Caco-2 (cell line): Measurements from ENCODE around the gene POU5F2. TPM values are rescaled to one million over a fixed set of nuclear protein-coding genes. Genes with fewer than 3 reads are reported as not detected.

Experiments
- BruUV-seq: library from RNA; stranded (reverse); fragments of 400-500 nt; replicated peaks from 2 replicates; lab custom pipeline; 2021; lab: Mats Ljungman, UMichigan
- CTCF ChIA-PET: fragments of 300-600 bp; sonication (Branson Sonifier 250); formaldehyde crosslinking; loops from one replicate; lab custom pipeline; 2022; ENCODE audit warnings: antibody characterized with exemption; lab: Charles Lee
- POLR2A ChIA-PET: fragments of 300-600 bp; sonication (Branson Sonifier 250); formaldehyde crosslinking; loops from one replicate; lab custom pipeline; 2022; ENCODE audit warnings: antibody characterized with exemption; lab: Charles Lee
- DNase-seq, 2 experiments: peaks; one replicate each; pipeline versions ENCODE4 v3.0.0 to v3.0.0-alpha.2; 2020 to 2022
- H3K27me3 ChIP-seq: replicated peaks from 2 replicates; pipeline ENCODE4 v1.6.0; 2011; ENCODE audit warnings: low read length; ENCODE audit not compliant: control insufficient read depth, insufficient read depth
- H3K36me3 ChIP-seq: 2 replicates; pipeline ENCODE4 v1.5.1; 2011; ENCODE audit warnings: low read length; ENCODE audit not compliant: control insufficient read depth, insufficient read depth
- H3K4me1 ChIP-seq: fragments of 250-450 bp; sonication (Bioruptor Pico); 2 replicates; pipeline ENCODE4 v1.5.1; 2020; ENCODE audit warnings: mild to moderate bottlenecking
- H3K4me3 ChIP-seq: 2 replicates; pipeline ENCODE4 v1.5.1; 2011; ENCODE audit warnings: low read depth, mild to moderate bottlenecking, control low read depth, low read length
- H3K9me3 ChIP-seq: fragments of 250-450 bp; sonication (Bioruptor Pico); 2 replicates; pipeline ENCODE4 v1.5.1; 2020; ENCODE audit warnings: mild to moderate bottlenecking, moderate library complexity
- H3K27ac Mint-ChIP-seq: one replicate; pipeline ENCODE4 v1.8.0; 2022; ENCODE audit warnings: mixed read lengths; ENCODE audit not compliant: unreplicated experiment
- H3K27me3 Mint-ChIP-seq: one replicate; pipeline ENCODE4 v1.8.0; 2022; ENCODE audit warnings: mixed read lengths; ENCODE audit not compliant: insufficient read depth, unreplicated experiment
- H3K36me3 Mint-ChIP-seq: one replicate; pipeline ENCODE4 v1.8.0; 2022; ENCODE audit warnings: mild to moderate bottlenecking, mixed read lengths; ENCODE audit not compliant: insufficient read depth, unreplicated experiment
- H3K4me1 Mint-ChIP-seq: one replicate; pipeline ENCODE4 v1.8.0; 2022; ENCODE audit warnings: low read depth, mixed read lengths; ENCODE audit not compliant: unreplicated experiment
- H3K4me3 Mint-ChIP-seq: one replicate; pipeline ENCODE4 v1.8.0; 2022; ENCODE audit warnings: mild to moderate bottlenecking, moderate library complexity, mixed read lengths; ENCODE audit not compliant: unreplicated experiment
- H3K9me3 Mint-ChIP-seq: one replicate; pipeline ENCODE4 v1.8.0; 2022; ENCODE audit warnings: mixed read lengths; ENCODE audit not compliant: unreplicated experiment
- CTCF ChIP-seq, 2 experiments: fragments of 200-600 bp in 1 of 2; IDR thresholded peaks; 1 replicate in 1 of 2; 2 replicates in 1 of 2; pipeline versions ENCODE4 v1.5.1 to v1.8.0; 2011 to 2022; ENCODE audit warnings: antibody characterized with exemption in 1 of 2, control low read depth in 1 of 2, inconsistent platforms in 1 of 2, low read depth in 1 of 2, low read length in 1 of 2, mild to moderate bottlenecking in 1 of 2, moderate library complexity in 1 of 2; ENCODE audit not compliant: insufficient read depth in 1 of 2, severe bottlenecking in 1 of 2, unreplicated experiment in 1 of 2
- intact Hi-C: fragments of 100-400 bp; cut with micrococcal nuclease; formaldehyde crosslinking; loops from one replicate; pipeline ENCODE4 v1.10.0; 2022; ENCODE audit not compliant: unreplicated experiment
- total RNA-seq: library from RNA; stranded (reverse); gene quantifications from 2 replicates; pipeline ENCODE4 v1.2.3, GENCODE V29; 2022

Gene POU5F2
- total RNA-seq, 1 experiment from 2014 or later = 0.59 TPM

GRCh38 chr5:93782978-93783377, 41.6 kb upstream of the POU5F2 start:
- Mint-ChIP-seq H3K27ac (no peak overlapping the region), H3K27me3 (no peaks in the 10 kb centered on the region), H3K4me3 (no peak overlapping the region), H3K4me1 (no peaks in the 10 kb centered on the region), H3K9me3 (no peaks in the 10 kb centered on the region), H3K36me3 (no peaks in the 10 kb centered on the region)
- BruUV-seq = no TSS peak
- DNase-seq = no peak
- Histone ChIP-seq H3K36me3 (no peaks in the 10 kb centered on the region), H3K4me3 (no peak overlapping the region), H3K9me3 (no peaks in the 10 kb centered on the region), H3K4me1 (no peaks in the 10 kb centered on the region), H3K27me3 (no peaks in the 10 kb centered on the region)
- CTCF ChIA-PET = no interaction called here
- TF ChIP-seq CTCF (IDR thresholded peaks at IDR 0.05; ENCODE audit: insufficient read depth in 1 of 2, low read depth in 1 of 2, low read length in 1 of 2, severe bottlenecking in 1 of 2, unreplicated experiment in 1 of 2) = no peak
- POLR2A ChIA-PET = no interaction called here
- intact Hi-C loops = no loop called here

GRCh38 chr5:93777620-93778019, 36.2 kb upstream of the POU5F2 start:
- H3K9me3 Mint-ChIP-seq = no peaks in the 10 kb centered on the region
- BruUV-seq = no TSS peak
- no peaks in the 10 kb centered on the region for H3K36me3 ChIP-seq
- no peaks in the 10 kb centered on the region for H3K27me3 ChIP-seq
- DNase-seq = no peak
- H3K4me1 ChIP-seq = no peaks in the 10 kb centered on the region
- TF ChIP-seq CTCF (IDR thresholded peaks at IDR 0.05; ENCODE audit: insufficient read depth in 1 of 2, low read depth in 1 of 2, low read length in 1 of 2, severe bottlenecking in 1 of 2, unreplicated experiment in 1 of 2) = no peak
- no peak overlapping the region for H3K27ac Mint-ChIP-seq
- no peaks in the 10 kb centered on the region for H3K36me3 Mint-ChIP-seq
- no peaks in the 10 kb centered on the region for H3K9me3 ChIP-seq
- no peak overlapping the region for H3K4me3 ChIP-seq
- intact Hi-C loops = no loop called here
- ChIA-PET POLR2A (no interaction called here), CTCF (no interaction called here)
- no peak overlapping the region for H3K4me3 Mint-ChIP-seq
- H3K27me3 Mint-ChIP-seq = no peaks in the 10 kb centered on the region
- no peaks in the 10 kb centered on the region for H3K4me1 Mint-ChIP-seq

- no peak for TF ChIP-seq CTCF (IDR thresholded peaks at IDR 0.05; ENCODE audit: insufficient read depth in 1 of 2, low read depth in 1 of 2, low read length in 1 of 2, severe bottlenecking in 1 of 2, unreplicated experiment in 1 of 2)
- no TSS peak for BruUV-seq
- DNase-seq = no peak
Observed at GRCh38 chr5:93756372-93756771, 15.0 kb upstream of the POU5F2 start.

More at GRCh38 chr5:93756372-93756771, 15.0 kb upstream of the POU5F2 start:
- no peaks in the 10 kb centered on the region for H3K36me3 Mint-ChIP-seq
- H3K27ac Mint-ChIP-seq = no peak overlapping the region
- ChIA-PET POLR2A (no interaction called here), CTCF (no interaction called here)
- no peaks in the 10 kb centered on the region for H3K4me1 Mint-ChIP-seq
- no peaks in the 10 kb centered on the region for H3K27me3 ChIP-seq
- peaks cover 13% of the 10 kb centered on the region for H3K9me3 ChIP-seq
- no peaks in the 10 kb centered on the region for H3K27me3 Mint-ChIP-seq
- no peaks in the 10 kb centered on the region for H3K36me3 ChIP-seq
- no peak overlapping the region for H3K4me3 Mint-ChIP-seq
- intact Hi-C loops = no loop called here
- H3K4me3 ChIP-seq = no peak overlapping the region
- H3K4me1 ChIP-seq = no peaks in the 10 kb centered on the region
- H3K9me3 Mint-ChIP-seq = peaks cover 28% of the 10 kb centered on the region
